HG03521 (cell line): Measurements from ENCODE around the gene SNAP91.
"Not testable (repeated sequence)": the region's sequence is repeated elsewhere in the genome, so short reads cannot be mapped to it uniquely, and the experiment has no call there.

ENCODE experiments used
- ATAC-seq: cut with Tn5 transposase; IDR thresholded peaks from one replicate; pipeline ENCODE4 v1.9.1; 2021; ENCODE audit warnings: mild to moderate bottlenecking, moderate library complexity; ENCODE audit not compliant: unreplicated experiment

The SNAP91 gene

GRCh38 chr6:83633609-83634008 is 75.3 kb downstream of the SNAP91 start:
- ATAC-seq: no peak

DNA sequence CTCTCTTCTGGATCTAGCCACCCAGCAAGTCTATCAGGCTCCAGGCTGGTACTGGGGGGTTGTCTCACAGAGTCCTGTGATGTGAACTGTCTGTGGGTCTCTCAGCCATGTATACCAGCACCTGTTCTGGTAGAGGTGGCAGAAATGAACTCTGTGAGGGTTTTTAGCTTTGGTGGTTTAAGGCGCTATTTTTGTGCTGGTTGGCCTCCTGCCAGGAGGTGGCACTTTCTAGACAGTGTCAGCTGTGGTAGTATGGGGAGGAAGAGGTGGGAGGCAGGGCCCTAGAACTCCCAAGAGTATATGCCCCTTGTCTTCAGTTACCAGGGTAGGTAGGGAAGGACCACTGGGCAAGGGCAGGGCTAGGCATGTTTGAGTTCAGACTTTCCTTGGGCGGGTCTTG is 75.8 kb downstream of the SNAP91 start:
- ATAC-seq: no peak

- not testable (repeated sequence) for ATAC-seq
Observed at GRCh38 chr6:83629908-83630307, 79.0 kb downstream of the SNAP91 start.

DNA sequence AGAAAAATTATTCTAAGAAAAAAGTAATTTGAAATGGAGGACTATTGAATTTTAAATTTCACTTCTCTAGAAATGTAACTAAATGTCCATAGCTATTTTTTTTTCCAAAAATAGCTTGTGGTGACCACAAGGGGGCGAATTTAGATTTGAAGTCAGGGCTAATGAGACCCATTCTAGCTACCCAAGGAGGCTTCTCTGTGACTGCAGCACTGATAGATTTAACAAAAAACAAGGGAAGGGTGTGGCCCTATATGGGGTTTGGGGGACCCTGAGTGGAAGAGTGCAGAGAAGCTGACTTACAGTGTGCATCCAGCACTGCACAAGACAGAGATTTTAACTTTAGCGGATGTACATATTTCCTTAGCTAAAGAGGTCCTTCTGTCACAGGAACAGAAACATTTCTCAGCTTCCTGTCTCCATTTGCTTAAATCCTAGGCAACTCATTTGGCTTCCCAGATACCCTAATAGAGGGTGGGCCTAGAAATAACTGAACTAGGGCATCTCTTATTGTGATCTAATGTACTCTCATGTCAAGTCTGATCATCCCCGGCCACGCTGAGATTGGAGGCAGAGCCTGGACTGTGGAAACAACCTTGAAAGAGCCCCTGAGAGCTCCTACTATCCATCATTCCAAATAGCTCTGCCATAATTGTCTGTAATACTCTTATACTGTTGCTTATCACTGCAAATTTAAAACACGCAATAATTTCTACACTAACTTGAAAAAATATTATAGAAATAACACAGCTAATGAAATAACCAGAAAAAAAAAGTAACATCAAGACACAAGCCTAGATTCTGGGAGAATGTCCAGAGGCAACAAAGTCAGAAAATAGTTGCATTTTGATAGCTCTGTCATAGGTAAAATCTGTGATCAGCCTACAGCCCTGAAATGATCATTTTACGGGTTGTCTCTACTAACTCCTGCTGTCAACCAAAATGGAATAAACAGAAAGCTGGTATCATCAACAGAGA is 93.6 kb downstream of the SNAP91 start:
- ATAC-seq: no peak

- no peak for ATAC-seq
Observed at GRCh38 chr6:83613378-83613777, 95.5 kb downstream of the SNAP91 start.

DNA sequence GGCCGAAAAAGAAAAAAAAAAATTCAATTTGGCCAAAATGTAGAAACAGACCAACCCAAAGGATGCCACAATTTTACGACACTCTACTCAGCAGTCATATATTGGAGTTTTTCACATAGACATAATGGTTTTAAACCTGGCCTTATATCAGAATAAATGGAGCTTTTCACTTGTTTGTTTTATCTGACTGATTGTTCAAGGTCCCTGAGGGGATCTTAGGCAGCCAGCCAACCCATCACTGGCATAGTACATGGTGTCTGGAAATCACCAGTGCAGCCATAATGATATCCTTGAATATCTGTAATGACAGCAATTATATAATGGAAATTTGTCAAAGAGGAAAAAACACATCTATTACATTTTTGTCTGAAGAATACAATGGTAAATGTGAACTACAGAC is 99.7 kb downstream of the SNAP91 start:
- ATAC-seq: no peak

DNA sequence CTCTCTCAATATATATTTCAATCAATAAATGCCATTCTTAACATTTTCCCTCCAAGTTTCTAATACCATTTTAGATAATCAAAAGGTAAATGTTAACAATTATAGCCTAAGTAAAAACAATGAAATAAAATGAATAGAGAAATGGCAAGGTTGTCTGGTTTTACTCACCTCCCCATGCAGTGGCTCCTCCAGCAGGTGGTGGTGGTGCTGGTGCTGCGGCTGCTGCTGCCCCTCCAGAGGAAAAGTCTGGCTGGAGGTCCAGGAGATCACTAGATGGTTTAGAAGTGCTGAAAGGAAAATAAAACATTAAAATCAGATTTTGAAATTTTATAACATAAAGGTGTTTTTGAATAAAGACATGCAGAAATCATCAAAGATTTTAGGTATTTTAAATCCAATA is 103.4 kb downstream of the SNAP91 start:
- ATAC-seq: no peak

DNA sequence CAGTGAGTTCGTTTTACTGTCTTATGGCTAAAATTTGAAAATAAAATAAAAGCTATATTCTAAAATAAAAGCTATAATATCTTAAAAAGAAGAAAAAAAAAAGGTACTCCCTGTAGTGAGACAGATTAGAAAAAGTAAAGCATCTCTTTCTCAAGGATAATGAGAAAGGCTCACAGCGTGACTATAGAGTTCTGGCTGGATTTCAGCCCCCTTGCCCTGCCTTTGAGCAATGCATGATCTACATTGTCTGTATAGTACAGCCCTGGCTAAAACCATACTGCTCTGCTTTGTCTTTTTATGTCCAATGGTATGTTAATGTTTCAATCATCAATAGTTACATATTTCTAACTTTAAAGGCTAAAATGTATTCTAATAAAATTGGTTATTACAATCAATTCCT is 105.3 kb downstream of the SNAP91 start:
- ATAC-seq: no peak

- no peak for ATAC-seq
Observed at GRCh38 chr6:83601119-83601518, 107.8 kb downstream of the SNAP91 start.

GRCh38 chr6:83600459-83600858 is 108.4 kb downstream of the SNAP91 start:
- ATAC-seq: no peak

- no peak for ATAC-seq
Observed at GRCh38 chr6:83597511-83597910, 111.4 kb downstream of the SNAP91 start.

- no peak for ATAC-seq
Observed at GRCh38 chr6:83597051-83597450, 111.8 kb downstream of the SNAP91 start.

GRCh38 chr6:83594941-83595340 is 114.0 kb downstream of the SNAP91 start:
- no peak for ATAC-seq

DNA sequence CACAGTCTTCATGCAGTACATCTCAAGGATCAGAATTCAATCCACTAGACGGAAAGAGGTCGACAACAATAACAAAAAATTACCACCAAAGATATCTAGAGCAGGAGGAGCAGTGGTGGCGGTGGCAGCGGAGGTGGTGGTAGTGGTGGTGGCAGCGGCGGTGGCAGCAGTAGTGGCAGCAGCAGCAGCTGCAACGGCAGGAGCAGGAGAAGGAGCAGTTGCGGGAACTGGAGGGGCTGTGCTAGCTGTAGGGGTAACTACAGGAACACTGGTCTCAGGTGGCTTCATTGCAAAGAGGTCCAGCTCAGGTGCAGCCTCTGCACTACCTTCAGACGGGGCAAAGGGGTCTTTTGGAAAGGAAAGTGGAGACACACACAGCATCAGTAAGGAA is 115.5 kb downstream of the SNAP91 start:
- no peak for ATAC-seq

DNA sequence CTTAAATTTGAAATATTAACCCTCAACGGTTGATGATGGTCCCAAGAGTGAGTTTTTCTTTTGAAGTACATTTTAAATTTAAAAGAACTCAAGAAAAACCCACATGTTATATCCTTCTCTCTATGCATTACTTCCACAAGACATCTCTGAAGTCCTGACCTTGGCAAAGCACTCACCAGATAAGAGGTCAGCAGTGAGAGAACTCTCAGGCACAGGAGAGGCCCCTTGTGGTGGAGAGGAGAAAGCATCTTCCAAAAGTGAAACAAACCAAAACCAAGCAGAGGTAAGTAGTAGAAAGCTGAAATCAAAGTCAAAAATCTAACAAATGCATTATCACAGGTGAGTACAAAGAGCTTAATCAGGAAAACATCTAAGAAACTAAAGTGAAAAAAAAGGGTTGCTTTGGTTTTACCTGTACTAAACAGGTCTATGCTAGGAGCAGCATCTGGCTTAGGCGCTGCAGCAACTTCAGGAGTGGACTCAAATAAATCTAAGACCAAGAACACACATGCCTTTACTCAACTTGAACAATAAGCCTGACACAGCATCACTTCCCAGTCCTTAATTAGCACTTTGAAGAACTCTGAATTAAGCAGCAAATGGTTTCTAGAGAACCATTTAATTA is 116.0 kb downstream of the SNAP91 start:
- ATAC-seq: peak; percentile 93

DNA sequence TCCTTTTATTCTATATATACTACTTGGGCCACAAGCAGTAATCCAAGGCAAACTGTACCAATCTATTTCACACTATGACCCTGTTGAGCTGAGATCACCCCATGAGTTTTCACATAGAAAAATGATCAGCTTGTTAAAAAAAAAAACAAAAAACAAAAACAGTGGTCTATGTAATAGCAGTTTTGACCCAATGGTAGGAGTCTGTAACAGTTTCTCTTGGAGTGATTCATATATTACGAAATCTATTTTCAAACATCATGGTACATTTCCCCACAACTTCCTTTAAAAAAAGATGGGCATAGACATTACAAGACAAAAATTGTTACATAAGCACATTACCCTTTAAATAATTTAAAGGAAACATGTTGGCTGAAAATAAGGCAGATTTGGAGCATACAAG is 118.5 kb downstream of the SNAP91 start:
- ATAC-seq: no peak

- no peak for ATAC-seq
Observed at GRCh38 chr6:83589076-83589475, 119.8 kb downstream of the SNAP91 start.

DNA sequence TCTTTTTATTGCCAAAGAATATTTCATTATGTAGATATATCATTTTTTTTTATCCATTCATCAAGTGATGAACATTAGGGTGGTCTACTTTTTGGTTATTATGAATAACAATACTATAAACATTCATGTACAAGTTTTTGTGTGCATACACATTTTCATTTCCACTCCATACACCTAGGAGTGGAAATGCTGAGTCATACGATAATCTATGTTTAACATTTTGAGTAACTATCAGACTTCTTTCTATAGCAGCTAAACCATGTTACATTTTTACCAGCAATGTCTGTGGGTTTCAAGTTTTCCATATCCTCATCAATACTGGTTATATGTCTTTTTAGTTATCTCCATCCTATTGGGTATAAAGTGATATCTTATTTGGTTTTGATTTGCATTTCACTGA is 130.8 kb downstream of the SNAP91 start:
- ATAC-seq: no peak

GRCh38 chr6:83574783-83575182 is 134.1 kb downstream of the SNAP91 start:
- no peak for ATAC-seq

GRCh38 chr6:83571663-83572185 is 137.2 kb downstream of the SNAP91 start:
- ATAC-seq: not testable (repeated sequence)

GRCh38 chr6:83558975-83559374 is 149.9 kb downstream of the SNAP91 start:
- no peak for ATAC-seq

DNA sequence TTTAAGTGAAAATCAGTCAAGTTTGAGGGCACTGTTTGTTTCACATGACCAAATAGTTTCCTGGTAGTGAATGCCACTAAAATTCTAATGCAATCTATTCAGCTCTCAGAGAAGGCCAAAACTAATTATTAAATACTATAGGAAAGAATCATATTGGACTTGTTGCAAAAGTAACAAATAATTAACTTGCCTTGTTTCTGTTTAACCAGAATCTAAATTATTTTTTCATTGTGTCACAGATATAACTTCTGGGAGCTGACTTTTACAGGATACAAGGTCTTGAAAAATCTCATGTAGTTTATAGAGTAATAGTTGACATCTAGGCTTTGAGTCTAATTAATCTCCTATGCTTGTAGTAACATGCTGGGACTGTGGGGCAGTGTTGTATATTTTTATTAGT is 152.0 kb downstream of the SNAP91 start:
- ATAC-seq: no peak
